Esophagus squamous epithelium (tissue), 4 donors: ENCODE data around the gene LAMA5.

ENCODE experiments used
- CTCF ChIP-seq, 6 experiments: fragments of 450-650 bp in 4 of 6; fragments of 200-600 bp in 2 of 6; sonication (generic) in 2 of 6; IDR thresholded peaks; one replicate each; pipeline ENCODE4 v1.5.1; 2016 to 2019; ENCODE audit warnings: antibody characterized with exemption in 6 of 6, mild to moderate bottlenecking in 4 of 6, moderate library complexity in 4 of 6
- POLR2A ChIP-seq, 4 donors: fragments of 450-650 bp; IDR thresholded peaks; one replicate each; pipeline ENCODE4 v1.6.1; 2017; ENCODE audit warnings: antibody characterized with exemption in 4 of 4, mild to moderate bottlenecking in 4 of 4, moderate library complexity in 3 of 4

DNA sequence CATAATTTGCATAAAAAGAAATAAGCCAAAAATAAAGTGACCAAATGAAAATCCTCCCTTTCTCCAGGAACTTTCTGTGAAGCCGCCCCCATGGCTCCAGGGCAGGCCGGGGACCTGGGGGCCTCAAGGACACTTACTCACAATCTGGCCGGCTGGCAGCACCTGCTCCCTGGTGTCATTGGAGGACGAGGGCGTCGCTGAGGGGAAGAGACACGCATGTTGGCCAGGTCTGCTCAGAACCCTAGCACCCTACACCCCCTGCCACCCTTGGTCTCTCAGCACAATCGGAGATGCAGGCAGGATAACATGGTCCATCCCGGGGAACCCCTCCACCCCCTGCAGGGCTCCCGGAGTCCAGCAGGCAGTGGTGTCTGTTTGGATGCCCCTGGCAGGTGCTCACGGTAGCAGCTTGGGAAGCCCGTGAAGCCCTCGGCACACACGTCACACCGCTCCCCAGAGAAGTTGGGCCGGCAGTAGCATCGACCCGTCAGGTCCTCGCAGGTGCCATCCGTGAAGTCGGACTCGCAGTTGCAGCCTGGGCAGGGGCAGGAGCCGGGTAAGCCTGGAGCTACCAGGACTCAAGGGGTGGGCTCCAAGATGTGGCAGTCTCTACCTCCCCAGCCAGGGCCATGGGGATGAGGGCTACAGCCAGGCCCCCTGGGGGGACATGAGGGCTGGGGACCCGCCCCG lies 21.3 kb downstream of the LAMA5 start:
- TF ChIP-seq CTCF (IDR thresholded peaks at IDR 0.05) (no peak), POLR2A (IDR thresholded peaks at IDR 0.05) (no peak)
